ENCODE data around the gene LYRM1.

DNA sequence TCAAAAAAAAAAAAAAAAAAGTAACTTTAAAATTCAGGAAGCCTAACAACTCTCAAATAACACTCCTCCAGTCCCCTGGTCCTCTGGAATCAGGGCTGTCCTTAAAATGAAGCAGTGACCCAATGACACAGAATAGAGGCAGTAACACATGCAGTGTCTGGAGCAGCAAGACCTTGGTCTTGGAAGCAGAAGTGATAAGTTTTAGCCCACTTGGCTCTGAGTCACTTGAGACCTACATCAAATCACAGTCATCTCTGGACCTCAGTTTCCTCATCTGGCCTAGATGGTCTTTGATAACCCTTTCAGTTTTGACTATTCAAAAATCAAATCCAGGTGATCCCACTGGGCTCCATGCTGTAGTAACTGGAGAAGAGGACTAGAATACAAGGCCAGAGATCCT lies 39.0 kb downstream of the LYRM1 start:
- TF ChIP-seq, protein P1, sequence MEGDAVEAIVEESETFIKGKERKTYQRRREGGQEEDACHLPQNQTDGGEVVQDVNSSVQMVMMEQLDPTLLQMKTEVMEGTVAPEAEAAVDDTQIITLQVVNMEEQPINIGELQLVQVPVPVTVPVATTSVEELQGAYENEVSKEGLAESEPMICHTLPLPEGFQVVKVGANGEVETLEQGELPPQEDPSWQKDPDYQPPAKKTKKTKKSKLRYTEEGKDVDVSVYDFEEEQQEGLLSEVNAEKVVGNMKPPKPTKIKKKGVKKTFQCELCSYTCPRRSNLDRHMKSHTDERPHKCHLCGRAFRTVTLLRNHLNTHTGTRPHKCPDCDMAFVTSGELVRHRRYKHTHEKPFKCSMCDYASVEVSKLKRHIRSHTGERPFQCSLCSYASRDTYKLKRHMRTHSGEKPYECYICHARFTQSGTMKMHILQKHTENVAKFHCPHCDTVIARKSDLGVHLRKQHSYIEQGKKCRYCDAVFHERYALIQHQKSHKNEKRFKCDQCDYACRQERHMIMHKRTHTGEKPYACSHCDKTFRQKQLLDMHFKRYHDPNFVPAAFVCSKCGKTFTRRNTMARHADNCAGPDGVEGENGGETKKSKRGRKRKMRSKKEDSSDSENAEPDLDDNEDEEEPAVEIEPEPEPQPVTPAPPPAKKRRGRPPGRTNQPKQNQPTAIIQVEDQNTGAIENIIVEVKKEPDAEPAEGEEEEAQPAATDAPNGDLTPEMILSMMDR (conservative IDR thresholded peaks at IDR 0.05; ENCODE audit: low read length) = no peak
- no peak for TF ChIP-seq EZH2phosphoT487 (IDR thresholded peaks at IDR 0.05; ENCODE audit: borderline replicate concordance)
